K562 (cell line): ENCODE results near the gene IGF2BP3. TPM values are rescaled to one million over a fixed set of nuclear protein-coding genes. Genes with fewer than 3 reads are reported as not detected.

Experiments used
- CREM ChIP-seq: IDR thresholded peaks from 2 replicates; pipeline ENCODE4 v1.6.1; 2014; ENCODE audit warnings: antibody characterized with exemption, low read depth
- CTCF ChIP-seq, 3 experiments: IDR thresholded peaks in 2 of 3; conservative IDR thresholded peaks in 1 of 3; 2 replicates each; pipeline ENCODE4 v1.5.1; 2011 to 2012; ENCODE audit warnings: low read length in 3 of 3, mild to moderate bottlenecking in 3 of 3, control low read depth in 2 of 3, improper control_type of control experiment in 1 of 3, inconsistent platforms in 1 of 3, low read depth in 1 of 3, mixed read lengths in 1 of 3, moderate library complexity in 1 of 3; ENCODE audit not compliant: insufficient read depth in 2 of 3
- ETS1 ChIP-seq: conservative IDR thresholded peaks from 2 replicates; pipeline ENCODE4 v1.6.1; 2011; ENCODE audit warnings: low read depth, mild to moderate bottlenecking, low read length; ENCODE audit not compliant: control insufficient read depth
- GATAD2B ChIP-seq: fragments of 450-650 bp; IDR thresholded peaks from 2 replicates; pipeline ENCODE4 v1.6.1; 2017; ENCODE audit warnings: mild to moderate bottlenecking, borderline replicate concordance
- MGA ChIP-seq: fragments of 450-650 bp; IDR thresholded peaks from 2 replicates; pipeline ENCODE4 v1.6.1; 2016; ENCODE audit warnings: mild to moderate bottlenecking, moderate library complexity
- NRF1 ChIP-seq, 2 experiments: fragments of 450-650 bp; IDR thresholded peaks in 1 of 2; conservative IDR thresholded peaks in 1 of 2; 2 replicates each; pipeline ENCODE4 v1.6.1; 2014; ENCODE audit warnings: mild to moderate bottlenecking in 2 of 2
- PCBP1 ChIP-seq: fragments of 200-400 bp; formaldehyde crosslinking; IDR thresholded peaks from 2 replicates; pipeline ENCODE4 v1.6.1; 2018; ENCODE audit warnings: mild to moderate bottlenecking, low read depth, low read length; ENCODE audit not compliant: poor library complexity, severe bottlenecking
- POLR2G ChIP-seq: fragments of 200-400 bp; formaldehyde crosslinking; IDR thresholded peaks from 2 replicates; pipeline ENCODE4 v1.6.1; 2017; ENCODE audit warnings: low read depth, mild to moderate bottlenecking, antibody characterized with exemption, low read length, moderate library complexity
- SMAD1 ChIP-seq: fragments of 150-350 bp; IDR thresholded peaks from 2 replicates; pipeline ENCODE4 v1.6.1; 2014; ENCODE audit warnings: low read length, low read depth; ENCODE audit not compliant: partially characterized antibody
- ZC3H4 ChIP-seq: sonication (generic); formaldehyde crosslinking; IDR thresholded peaks from 2 replicates; pipeline ENCODE4 v1.9.0; 2021; ENCODE audit warnings: missing genetic modification reagents, borderline replicate concordance
- polyA plus RNA-seq, 8 experiments: library from polyadenylated mRNA; depleted of rRNA in 4 of 8; stranded (reverse) in 5 of 8; unstranded in 3 of 8; fragments of >200 nt; fragmentation: Nextera tagmentation in 2 of 8; fragmentation: Illumina TruSeq in 1 of 8; extraction: Ambion mirVana in 2 of 8; extraction: Trizol in 1 of 8; gene quantifications; 2 replicates each; pipeline versions ENCODE4 v1.2.1 to v1.2.3, GENCODE V29; 2011 to 2014; ENCODE audit warnings: inconsistent platforms in 1 of 8, missing spikeins in 1 of 8
- total RNA-seq, 7 experiments: library from RNA; depleted of rRNA in 6 of 7; stranded (reverse); fragments of >200 nt in 6 of 7; fragmentation: Illumina TruSeq in 2 of 7; extraction: Trizol in 2 of 7; gene quantifications; 2 replicates each; pipeline versions ENCODE4 v1.2.1 to v1.2.3, GENCODE V29; 2011 to 2021; ENCODE audit warnings: low replicate concordance in 1 of 7

Gene IGF2BP3
- total and polyA plus RNA-seq, 9 of the 15 experiments (the other 6 are each of a cell fraction or from before 2014, with no cell fraction given), result 8.4 to 88.1 (median 61.2) TPM

GRCh38 chr7:23469150-23469960 is 936 bp downstream of the IGF2BP3 start (continued):
- TF ChIP-seq CTCF (IDR thresholded peaks at IDR 0.05 in 2 of 3, conservative IDR thresholded peaks at IDR 0.05 in 1 of 3; ENCODE audit: insufficient read depth in 2 of 3, low read depth in 1 of 3, low read length in 3 of 3) (peak in 1 of 3 experiments; percentile 22; a peak in 1 of 6 replicates), GATAD2B (peak; percentile 92), ETS1 (0 out of 2 replicates have a peak, but pooled peaks have one; percentile 49), SMAD1 (peak; percentile 19), PCBP1 (peak; percentile 7), CREM (0 out of 2 replicates have a peak, but pooled peaks have one; percentile 23), ZC3H4 (CRISPR knock-in tag) (peak; percentile 77; the same call in 1 of the 2 replicates), NRF1 (conservative IDR thresholded peaks at IDR 0.05 in 1 of 2, IDR thresholded peaks at IDR 0.05 in 1 of 2) (peak in 1 of 2 experiments; percentile 19; a peak in 2 of 4 replicates), POLR2G (peak; percentile 90), MGA (peak; percentile 64)
